Smooth muscle cell (in vitro differentiated cells): ENCODE data around the gene CD7. TPM values are rescaled to one million over a fixed set of nuclear protein-coding genes. Genes with fewer than 3 reads are reported as not detected.

Source experiments
- DNase-seq: peaks from one replicate; lab custom pipeline; 2025; ENCODE audit not compliant: unreplicated experiment; lab: John Stamatoyannopoulos, UW
- H2AFZ ChIP-seq: fragments of 200-600 bp; sonication (generic); 2 replicates; pipeline ENCODE4 v1.6.0; 2016; ENCODE audit warnings: antibody characterized with exemption, low read depth, mild to moderate bottlenecking
- H3F3A ChIP-seq: fragments of 200-600 bp; sonication (generic); 2 replicates; pipeline ENCODE4 v1.6.0; 2017; ENCODE audit warnings: antibody characterized with exemption, low read depth
- H3K27ac ChIP-seq: fragments of 200-600 bp; sonication (generic); 2 replicates; pipeline ENCODE4 v1.5.1; 2016; ENCODE audit warnings: low read depth, mild to moderate bottlenecking
- H3K27me3 ChIP-seq: fragments of 200-600 bp; sonication (generic); 2 replicates; pipeline ENCODE4 v1.6.1; 2016; ENCODE audit warnings: low read depth, mild to moderate bottlenecking
- H3K36me3 ChIP-seq: fragments of 200-600 bp; sonication (generic); 2 replicates; pipeline ENCODE4 v1.5.1; 2016; ENCODE audit warnings: low read depth
- H3K4me1 ChIP-seq: fragments of 200-600 bp; sonication (generic); 2 replicates; pipeline ENCODE4 v1.5.1; 2016; ENCODE audit warnings: low read depth
- H3K4me2 ChIP-seq: fragments of 200-600 bp; sonication (generic); 2 replicates; pipeline ENCODE4 v1.6.0; 2016; ENCODE audit warnings: mild to moderate bottlenecking
- H3K4me3 ChIP-seq: fragments of 200-600 bp; sonication (generic); 2 replicates; pipeline ENCODE4 v1.5.1; 2016; ENCODE audit warnings: mild to moderate bottlenecking
- H3K79me2 ChIP-seq: fragments of 200-600 bp; sonication (generic); 2 replicates; pipeline ENCODE4 v1.6.0; 2016; ENCODE audit warnings: low read depth, mild to moderate bottlenecking
- H3K9ac ChIP-seq: fragments of 200-600 bp; sonication (generic); 2 replicates; pipeline ENCODE4 v1.6.0; 2016; ENCODE audit warnings: low read depth
- H3K9me3 ChIP-seq: fragments of 200-600 bp; sonication (generic); replicated peaks from 2 replicates; pipeline ENCODE4 v1.5.1; 2016; ENCODE audit warnings: low read depth
- H4K20me1 ChIP-seq: fragments of 200-600 bp; sonication (generic); 2 replicates; pipeline ENCODE4 v1.6.0; 2016; ENCODE audit warnings: low read depth
- CTCF ChIP-seq: fragments of 200-600 bp; sonication (generic); IDR thresholded peaks from 2 replicates; pipeline ENCODE4 v1.5.1; 2017; ENCODE audit warnings: borderline replicate concordance, mild to moderate bottlenecking, antibody characterized with exemption; ENCODE audit not compliant: insufficient read depth, poor library complexity, severe bottlenecking
- WGBS: methylation state at CpG from one replicate; pipeline ENCODE4 v1.1.7; 2016; ENCODE audit warnings: low lambda C conversion rate; 5-methylcytosine and 5-hydroxymethylcytosine counted together
- polyA plus RNA-seq: library from polyadenylated mRNA; unstranded; fragments of >200 nt; fragmentation: Nextera tagmentation; extraction: Ambion mirVana; gene quantifications from 2 replicates; pipeline ENCODE4 v1.2.1, GENCODE V29; 2016
- total RNA-seq: library from RNA; depleted of rRNA; stranded (reverse); fragments of >200 nt; gene quantifications from 2 replicates; pipeline ENCODE4 v1.2.3, GENCODE V29; 2014

The CD7 gene
- total and polyA plus RNA-seq, 2 experiments from 2014 or later: 0.79 TPM; not detected in 1

- Histone ChIP-seq H3K4me3 (no peak overlapping the region), H3K4me1 (peaks cover 4% of the 10 kb centered on the region), H3K9me3 (no peaks in the 10 kb centered on the region), H3K79me2 (no peaks in the 10 kb centered on the region), H4K20me1 (no peaks in the 10 kb centered on the region), H2AFZ (no peak overlapping the region), H3F3A (no peaks in the 10 kb centered on the region), H3K9ac (no peak overlapping the region), H3K36me3 (no peaks in the 10 kb centered on the region), H3K27ac (no peak overlapping the region), H3K27me3 (peaks cover 2% of the 10 kb centered on the region), H3K4me2 (no peak overlapping the region)
- no peak for TF ChIP-seq CTCF
- WGBS: 96% methylated on average over 13 of the region's 13 CpGs
- DNase-seq: no peak
Observed at GRCh38 chr17:82311971-82312370, 5.4 kb downstream of the CD7 start.

GRCh38 chr17:82310877-82311276 is 6.5 kb downstream of the CD7 start:
- H3K4me2 ChIP-seq: no peak overlapping the region
- H4K20me1 ChIP-seq: no peaks in the 10 kb centered on the region
- no peak overlapping the region for H3K27ac ChIP-seq
- H3K4me3 ChIP-seq: no peak overlapping the region
- H3F3A ChIP-seq: no peaks in the 10 kb centered on the region
- WGBS: 94% methylated on average over 21 of the region's 21 CpGs
- no peak for TF ChIP-seq CTCF
- peaks cover 2% of the 10 kb centered on the region for H3K27me3 ChIP-seq
- H2AFZ ChIP-seq: no peak overlapping the region
- no peaks in the 10 kb centered on the region for H3K36me3 ChIP-seq
- no peak for DNase-seq
- no peaks in the 10 kb centered on the region for H3K9me3 ChIP-seq
- H3K9ac ChIP-seq: no peak overlapping the region
- no peaks in the 10 kb centered on the region for H3K79me2 ChIP-seq
- H3K4me1 ChIP-seq: peaks cover 2% of the 10 kb centered on the region

- peaks cover 2% of the 10 kb centered on the region for H3K27me3 ChIP-seq
- H3K9ac ChIP-seq: no peak overlapping the region
- H3K9me3 ChIP-seq: no peaks in the 10 kb centered on the region
- DNase-seq: no peak
- no peaks in the 10 kb centered on the region for H3K36me3 ChIP-seq
- H3K79me2 ChIP-seq: no peaks in the 10 kb centered on the region
- no peaks in the 10 kb centered on the region for H3K4me1 ChIP-seq
- no peaks in the 10 kb centered on the region for H3F3A ChIP-seq
- no peak overlapping the region for H3K4me2 ChIP-seq
- no peak overlapping the region for H3K27ac ChIP-seq
- no peak for TF ChIP-seq CTCF
- no peaks in the 10 kb centered on the region for H4K20me1 ChIP-seq
- H3K4me3 ChIP-seq: no peak overlapping the region
- 90% methylated on average over 27 of the region's 27 CpGs for WGBS
- H2AFZ ChIP-seq: no peak overlapping the region
Observed at GRCh38 chr17:82309656-82310570, 7.5 kb downstream of the CD7 start.
